GM06990 (cell line): ENCODE measurements around the gene LIMS2.

Experiments
- DNase-seq: peaks from one replicate; pipeline ENCODE4 v3.0.0-alpha.2; 2011; ENCODE audit not compliant: insufficient read length; ENCODE audit errors: extremely low read depth
- H3K27me3 ChIP-seq: replicated peaks from 2 replicates; pipeline ENCODE4 v1.6.0; 2011; ENCODE audit warnings: low read length; ENCODE audit not compliant: control insufficient read depth, insufficient read depth
- H3K36me3 ChIP-seq: 2 replicates; pipeline ENCODE4 v1.5.1; 2011; ENCODE audit warnings: low read length; ENCODE audit not compliant: control insufficient read depth, insufficient read depth
- H3K4me3 ChIP-seq: replicated peaks from 2 replicates; pipeline ENCODE4 v1.5.1; 2011; ENCODE audit warnings: low read depth, mild to moderate bottlenecking, control low read depth, low read length
- CTCF ChIP-seq: IDR thresholded peaks from 2 replicates; pipeline ENCODE4 v1.5.1; 2011; ENCODE audit warnings: low read length, control low read depth, mild to moderate bottlenecking, inconsistent platforms; ENCODE audit not compliant: insufficient read depth, poor library complexity, severe bottlenecking

LIMS2 gene

DNA sequence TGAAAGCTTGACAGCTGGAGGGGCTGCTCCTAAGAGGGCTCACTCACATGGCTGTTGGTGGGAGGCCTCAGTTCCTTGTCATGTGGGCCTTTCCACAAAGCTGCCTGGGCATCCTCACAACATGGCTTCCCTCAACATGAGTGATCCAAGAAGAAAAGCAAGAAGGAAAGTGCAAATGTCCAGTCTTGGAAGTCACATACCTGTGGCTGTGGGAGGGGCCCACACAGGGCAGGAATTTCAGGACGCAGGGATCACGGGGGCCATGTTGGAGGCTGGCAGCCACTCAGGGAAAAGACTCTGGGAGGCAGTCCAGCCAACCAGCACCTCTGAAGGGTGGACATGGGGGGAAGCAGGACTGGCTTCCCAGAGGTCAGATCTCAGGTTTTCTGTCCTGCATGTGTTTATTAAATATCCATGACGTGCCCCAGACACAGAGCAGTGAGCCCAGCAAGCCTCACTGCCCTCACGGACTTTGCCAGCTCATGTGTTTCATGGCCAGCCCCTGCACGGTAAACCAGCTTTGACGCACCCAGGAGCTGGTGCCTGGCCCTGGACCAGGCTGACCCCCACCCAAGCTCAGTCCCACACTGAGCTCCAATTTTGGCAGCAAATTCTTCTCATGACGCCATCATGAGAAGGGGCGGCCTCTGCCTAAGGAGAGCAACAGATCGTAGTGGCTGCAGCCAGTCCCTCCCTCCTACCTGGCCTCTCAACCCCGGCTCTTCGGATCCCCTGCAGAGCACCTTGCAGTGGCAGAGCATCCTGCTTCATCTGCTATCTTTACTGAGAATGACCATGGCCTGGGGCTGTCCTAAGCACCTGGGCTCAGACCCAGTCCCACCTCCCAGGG is 64.0 kb downstream of the LIMS2 start:
- H3K27me3 ChIP-seq = no peaks in the 10 kb centered on the region
- no peaks in the 10 kb centered on the region for H3K36me3 ChIP-seq
- no peak overlapping the region for H3K4me3 ChIP-seq
- TF ChIP-seq CTCF = no peak
- no peak for DNase-seq

DNA sequence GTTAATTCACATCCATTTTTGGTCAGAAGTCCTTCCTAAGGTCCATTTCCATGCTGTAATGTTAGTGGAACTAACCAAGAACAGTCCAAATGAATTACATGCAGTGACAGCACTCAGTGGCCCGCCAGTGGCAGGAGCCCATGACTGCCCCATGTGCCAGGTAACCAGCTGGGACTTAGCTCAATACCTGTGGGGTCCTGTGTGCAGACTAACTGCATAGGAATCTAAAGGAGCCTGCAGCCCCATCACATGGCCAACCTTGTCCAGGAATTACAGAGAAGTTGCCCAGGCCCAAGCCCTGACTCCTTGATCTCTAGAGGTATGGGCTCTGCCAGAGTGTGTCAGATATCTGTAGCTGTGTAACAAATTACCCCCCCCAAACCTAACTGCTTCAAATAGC is 64.8 kb downstream of the LIMS2 start:
- Histone ChIP-seq H3K36me3 (no peaks in the 10 kb centered on the region), H3K4me3 (no peak overlapping the region), H3K27me3 (no peaks in the 10 kb centered on the region)
- DNase-seq = no peak
- TF ChIP-seq CTCF = no peak

GRCh38 chr2:127609818-127610217 is 65.5 kb downstream of the LIMS2 start:
- H3K27me3 ChIP-seq = no peaks in the 10 kb centered on the region
- H3K36me3 ChIP-seq = no peaks in the 10 kb centered on the region
- H3K4me3 ChIP-seq = no peak overlapping the region
- DNase-seq = no peak
- no peak for TF ChIP-seq CTCF

DNA sequence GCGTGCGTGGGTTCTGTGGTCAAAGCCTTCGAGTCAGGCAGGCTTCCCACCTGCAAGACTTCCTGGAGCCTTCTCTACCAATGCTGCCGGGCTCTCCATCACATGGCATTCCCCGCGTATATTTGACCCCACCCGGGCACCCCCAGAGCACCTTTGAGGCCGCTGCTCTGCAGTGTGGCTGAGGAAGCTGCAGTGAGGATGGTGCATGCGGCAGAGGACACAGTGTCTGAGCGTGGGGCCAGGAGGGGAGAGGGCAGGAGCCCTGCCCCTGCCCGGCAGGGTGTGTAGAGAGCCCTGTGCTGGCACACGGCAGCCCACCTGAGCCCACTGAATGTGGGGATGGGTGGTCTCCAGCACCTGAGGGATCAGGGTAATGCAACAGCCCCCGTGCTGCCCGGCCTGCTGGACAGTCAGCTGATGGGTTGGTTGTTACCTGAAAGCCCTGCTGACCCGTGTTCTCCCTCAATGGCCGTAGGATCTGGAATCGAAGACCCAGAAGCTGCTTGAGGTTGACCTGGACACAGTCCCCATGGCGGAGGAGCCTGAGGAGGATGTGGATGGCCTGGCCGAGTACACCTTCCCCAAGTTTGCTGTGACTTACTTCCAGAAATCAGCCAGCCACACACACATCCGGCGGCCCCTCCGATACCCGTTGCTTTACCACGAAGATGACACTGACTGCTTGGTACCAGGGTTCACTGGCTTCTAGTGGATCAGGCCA is 66.1 kb downstream of the LIMS2 start:
- no peak for TF ChIP-seq CTCF
- DNase-seq = no peak
- no peaks in the 10 kb centered on the region for H3K27me3 ChIP-seq
- H3K4me3 ChIP-seq = no peak overlapping the region
- H3K36me3 ChIP-seq = no peaks in the 10 kb centered on the region

DNA sequence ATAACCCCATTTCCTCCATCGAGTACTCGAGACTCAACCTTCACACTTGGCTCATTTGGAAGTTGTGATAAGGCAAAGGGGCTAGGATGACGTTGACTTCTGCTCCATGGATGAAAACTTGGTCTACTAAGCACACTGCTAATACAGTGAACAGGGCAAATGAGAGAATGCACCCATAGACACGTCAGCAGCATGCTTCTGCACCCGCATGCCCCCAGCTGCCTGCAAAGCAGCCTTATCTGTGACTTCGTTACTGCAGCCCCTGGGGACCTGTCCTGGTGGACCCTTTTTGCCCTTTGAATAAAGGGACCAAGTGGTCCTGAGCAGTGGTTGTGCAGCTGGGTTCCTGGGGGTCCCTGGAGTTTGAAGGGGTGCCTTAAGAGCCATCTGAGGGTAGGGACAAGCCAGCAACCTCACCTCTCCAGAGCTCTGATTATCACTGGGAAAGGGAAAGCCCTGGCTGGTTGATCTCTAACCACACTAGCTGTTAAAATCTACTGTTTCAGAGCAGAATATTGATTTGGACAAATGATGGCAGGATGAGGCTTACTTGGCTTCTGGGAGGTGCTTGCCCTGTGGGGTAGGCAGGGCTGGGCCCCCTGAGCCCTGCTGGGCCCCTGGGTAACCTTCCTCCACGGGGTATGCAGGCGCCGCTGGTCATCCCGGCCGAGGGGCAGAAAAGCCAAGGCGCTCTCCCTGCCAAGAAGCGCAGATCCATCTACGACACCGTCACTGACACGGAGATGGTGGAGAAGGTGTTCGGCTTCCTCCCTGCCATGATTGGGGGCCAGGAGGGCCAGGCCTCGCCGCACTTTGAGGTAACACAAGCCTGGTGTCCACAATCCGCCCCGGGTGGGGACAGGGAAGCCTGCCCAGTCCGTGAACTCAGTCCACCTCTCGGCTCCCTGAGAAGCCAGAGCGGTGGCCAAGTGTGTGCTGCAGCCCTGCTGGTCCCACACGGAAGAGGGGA is 67.0 kb downstream of the LIMS2 start:
- Histone ChIP-seq H3K27me3 (no peaks in the 10 kb centered on the region), H3K36me3 (no peaks in the 10 kb centered on the region), H3K4me3 (no peak overlapping the region)
- DNase-seq = no peak
- no peak for TF ChIP-seq CTCF
